Mucosa of descending colon (tissue), 3 donors: Measurements from ENCODE around the gene TMEM132E. TPM values are rescaled to one million over a fixed set of nuclear protein-coding genes. Genes with fewer than 3 reads are reported as not detected.

Experiments
- ATAC-seq: fragments of 200-7000 bp; cut with Tn5 transposase; one replicate; pipeline ENCODE4 v1.9.1; 2020; ENCODE audit warnings: mild to moderate bottlenecking, moderate library complexity
- DNase-seq, 3 donors: peaks; one replicate each; pipeline ENCODE4 v3.0.0-alpha.2; 2020
- H3K36me3 ChIP-seq: fragments of 200-600 bp; one replicate; pipeline ENCODE4 v1.8.0; 2021; ENCODE audit warnings: low read depth, mild to moderate bottlenecking
- H3K4me1 ChIP-seq: fragments of 200-600 bp; one replicate; pipeline ENCODE4 v1.8.0; 2021; ENCODE audit warnings: low read depth, mild to moderate bottlenecking
- H3K4me3 ChIP-seq: fragments of 200-600 bp; one replicate; pipeline ENCODE4 v1.8.0; 2021; ENCODE audit warnings: mild to moderate bottlenecking
- H3K9me3 ChIP-seq: fragments of 200-600 bp; one replicate; pipeline ENCODE4 v1.8.0; 2021; ENCODE audit warnings: mild to moderate bottlenecking
- intact Hi-C, 2 donors: fragments of 100-400 bp; cut with DNase I in 1 of 2; cut with micrococcal nuclease in 1 of 2; formaldehyde crosslinking; loops; one replicate each; pipeline versions ENCODE4 v1.11.0 to v1.11.1; 2022; cut with DNase I, micrococcal nuclease
- total RNA-seq, 3 donors: library from RNA; stranded (reverse); fragmentation: NEBNext Ultra II Directional in 2 of 3; extraction: Animal tissue kit (Norgen Biotek cat#: 25700) in 2 of 3; gene quantifications; one replicate each; pipeline versions ENCODE4 v1.2.1 to v1.2.4, GENCODE V29; 2021 to 2023
- TF ChIP-seq, protein P1 (sequence below): fragments of 200-600 bp; IDR thresholded peaks from one replicate; pipeline ENCODE4 v1.8.0; 2022; ENCODE audit warnings: antibody characterized with exemption, mild to moderate bottlenecking
- donor health status: DM: no; HTN: no; CAD: no; lungs with moderate emphysema.
- donor health status: DM: no; HTN: no; CAD: no.
- donor health status: DM: no; HTN: yes; CAD: no.

The TMEM132E gene
- total RNA-seq, 3 donors from 2014 or later, result 0.10 to 0.13 TPM; not detected in 1

DNA sequence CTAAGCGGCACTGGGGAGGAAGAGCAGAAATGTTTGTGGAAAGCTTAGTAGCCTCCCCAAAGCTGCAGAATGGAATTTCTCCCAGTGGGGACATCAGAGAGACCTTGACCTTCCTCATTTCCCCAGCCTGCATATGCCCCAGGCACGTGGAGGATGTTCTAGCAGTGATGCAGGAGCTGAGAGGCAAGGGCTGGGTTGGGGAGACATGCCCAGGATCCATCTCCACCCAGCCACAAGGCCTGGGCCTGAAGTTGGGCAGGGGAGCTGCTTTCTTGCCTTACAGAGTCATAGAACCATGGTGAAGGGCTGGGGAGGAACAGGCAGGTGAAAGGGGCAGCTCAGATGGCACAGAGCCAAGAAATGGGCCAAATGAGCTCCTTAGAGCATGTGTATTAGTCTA, 104.0 kb downstream of the TMEM132E start:
- Histone ChIP-seq H3K9me3 (no peaks in the 10 kb centered on the region), H3K36me3 (no peaks in the 10 kb centered on the region), H3K4me3 (no peak overlapping the region), H3K4me1 (no peaks in the 10 kb centered on the region)
- DNase-seq (no peak), ATAC-seq (no peak)
- intact Hi-C loops, result no loop called here
- TF ChIP-seq, protein P1, sequence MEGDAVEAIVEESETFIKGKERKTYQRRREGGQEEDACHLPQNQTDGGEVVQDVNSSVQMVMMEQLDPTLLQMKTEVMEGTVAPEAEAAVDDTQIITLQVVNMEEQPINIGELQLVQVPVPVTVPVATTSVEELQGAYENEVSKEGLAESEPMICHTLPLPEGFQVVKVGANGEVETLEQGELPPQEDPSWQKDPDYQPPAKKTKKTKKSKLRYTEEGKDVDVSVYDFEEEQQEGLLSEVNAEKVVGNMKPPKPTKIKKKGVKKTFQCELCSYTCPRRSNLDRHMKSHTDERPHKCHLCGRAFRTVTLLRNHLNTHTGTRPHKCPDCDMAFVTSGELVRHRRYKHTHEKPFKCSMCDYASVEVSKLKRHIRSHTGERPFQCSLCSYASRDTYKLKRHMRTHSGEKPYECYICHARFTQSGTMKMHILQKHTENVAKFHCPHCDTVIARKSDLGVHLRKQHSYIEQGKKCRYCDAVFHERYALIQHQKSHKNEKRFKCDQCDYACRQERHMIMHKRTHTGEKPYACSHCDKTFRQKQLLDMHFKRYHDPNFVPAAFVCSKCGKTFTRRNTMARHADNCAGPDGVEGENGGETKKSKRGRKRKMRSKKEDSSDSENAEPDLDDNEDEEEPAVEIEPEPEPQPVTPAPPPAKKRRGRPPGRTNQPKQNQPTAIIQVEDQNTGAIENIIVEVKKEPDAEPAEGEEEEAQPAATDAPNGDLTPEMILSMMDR, result no peak

Other genes with a start within 250 kb of the TMEM132E start
- gene CCL13, start 223.1 kb upstream of the TMEM132E start, total RNA-seq, result 1 to 10 TPM; 1.9 to 6.5 (median 2.2) TPM
- gene CCL1, start 216.3 kb upstream of the TMEM132E start, total RNA-seq, result not detected